Inflammatory macrophage (primary cell): ENCODE measurements around the gene CHRM1.

Experiments
- DNase-seq, 2 donors: peaks; one replicate each; pipeline ENCODE4 v3.0.0-alpha.2; 2020 to 2022

CHRM1 gene

DNA sequence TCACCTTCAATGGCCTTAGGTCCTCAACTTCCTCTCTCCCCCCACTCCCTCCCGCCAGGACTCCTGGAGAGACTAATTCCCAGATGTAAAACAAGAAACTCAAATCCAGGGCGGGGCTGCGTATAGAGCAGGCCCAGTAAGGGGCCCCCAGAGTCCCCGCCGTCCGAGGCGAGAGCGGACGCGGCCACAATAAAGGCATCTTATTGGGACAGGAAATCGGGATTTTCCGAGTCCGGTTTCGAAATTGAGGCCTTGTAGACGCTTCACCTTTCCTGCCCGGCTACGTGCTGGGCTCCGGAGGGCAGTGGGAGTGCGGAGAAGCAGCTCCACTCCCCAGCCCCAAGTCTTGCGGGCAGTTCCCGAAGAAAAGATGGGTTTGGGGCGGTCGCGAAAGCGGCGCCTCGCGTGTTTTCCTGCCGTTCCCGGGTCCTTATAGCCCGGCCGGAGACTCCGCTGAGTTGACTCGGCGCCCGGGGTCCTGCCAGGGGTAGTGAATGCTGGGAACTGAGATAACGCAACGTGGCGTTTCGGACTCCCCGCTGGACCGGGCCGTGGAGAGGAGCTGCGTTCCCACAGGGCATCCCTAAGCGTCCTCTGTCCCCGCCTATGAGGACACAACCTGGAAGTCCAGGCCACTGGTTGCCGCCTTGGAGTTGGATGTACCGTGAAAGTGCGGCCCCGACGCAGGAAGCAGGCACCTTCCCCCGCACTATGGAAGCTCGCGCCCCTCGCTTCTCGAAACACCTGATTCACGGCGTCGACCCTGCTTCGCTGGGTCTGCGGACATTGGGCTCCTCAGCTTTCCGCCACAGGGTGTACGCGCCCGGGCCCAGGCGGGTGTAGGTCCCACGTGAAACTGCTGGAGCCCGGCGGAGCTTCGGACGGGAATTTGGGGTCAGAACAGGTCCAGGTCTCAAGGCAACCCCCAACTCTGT, 4.8 kb upstream of the CHRM1 start:
- DNase-seq: no peak

GRCh38 chr11:62925308-62925707, 4.1 kb upstream of the CHRM1 start:
- no peak for DNase-seq

- DNase-seq: no peak
Observed at GRCh38 chr11:62923601-62924411, 2.6 kb upstream of the CHRM1 start.

GRCh38 chr11:62922653-62923431, 1.7 kb upstream of the CHRM1 start:
- no peak for DNase-seq

GRCh38 chr11:62922189-62922589, 1.0 kb upstream of the CHRM1 start:
- DNase-seq: no peak

DNA sequence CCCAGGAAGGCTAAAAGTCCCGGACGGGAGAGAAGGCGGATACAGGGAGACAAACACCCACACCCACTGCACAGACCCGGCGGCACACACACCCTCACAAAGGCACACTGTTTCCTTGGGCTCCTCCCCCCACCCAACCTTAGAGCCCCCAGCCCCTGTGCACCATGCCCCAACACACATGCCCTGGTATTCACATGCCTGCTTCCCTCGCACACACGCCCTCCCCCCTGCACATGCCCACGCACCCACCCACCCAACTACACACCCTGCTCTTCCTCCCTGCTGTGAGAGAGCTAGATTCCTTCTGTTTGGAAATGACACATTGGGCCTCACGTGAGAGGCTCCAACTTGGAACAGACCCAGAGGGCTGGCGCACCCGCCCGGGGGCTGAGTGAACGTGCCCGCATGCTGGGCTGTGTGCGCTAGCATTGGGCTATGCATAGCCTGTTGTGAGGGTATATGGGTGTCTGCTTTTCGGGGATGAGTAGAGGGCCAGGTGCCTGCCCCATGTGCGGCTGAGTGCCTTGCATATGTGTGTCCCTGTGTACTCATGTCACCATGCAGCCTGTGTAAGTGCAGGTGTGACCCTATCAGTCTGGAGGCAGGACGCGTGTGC, 518 bp upstream of the CHRM1 start:
- DNase-seq: no peak

GRCh38 chr11:62919898-62920640, 1.1 kb downstream of the CHRM1 start:
- no peak for DNase-seq

GRCh38 chr11:62919476-62919875, 1.7 kb downstream of the CHRM1 start:
- no peak for DNase-seq

- DNase-seq: no peak
Observed at GRCh38 chr11:62918531-62918930, 2.6 kb downstream of the CHRM1 start.

DNA sequence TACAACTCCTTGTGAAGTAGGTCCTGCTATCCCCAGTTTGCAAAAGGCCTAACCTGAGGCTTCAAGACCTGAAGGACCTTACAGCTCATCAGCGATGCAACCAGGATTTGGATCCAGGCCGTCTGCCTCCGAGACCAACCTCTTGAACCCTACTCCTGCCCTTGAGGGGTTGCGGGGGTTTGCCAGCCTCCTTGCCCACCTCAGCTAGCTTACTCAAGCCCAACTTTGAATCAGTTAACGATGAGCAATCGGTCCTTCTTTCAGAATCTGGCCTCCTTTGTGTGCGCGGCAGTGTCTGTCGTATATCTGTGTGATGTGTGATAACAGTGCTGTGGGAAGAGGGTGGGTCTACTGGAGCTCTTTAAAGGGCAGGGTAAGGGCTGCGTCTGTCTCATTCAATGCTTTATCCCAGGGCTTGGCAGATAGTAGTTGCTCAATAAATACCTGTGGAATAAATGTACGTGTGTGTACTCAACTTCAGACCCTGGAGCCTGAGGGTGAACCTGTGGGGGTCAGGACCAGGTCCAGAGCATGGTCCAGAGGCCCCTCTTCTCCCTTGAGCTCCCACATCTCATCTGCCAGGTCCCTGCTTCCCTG, 3.2 kb downstream of the CHRM1 start:
- no peak for DNase-seq

- DNase-seq: no peak
Observed at GRCh38 chr11:62914416-62914815, 6.7 kb downstream of the CHRM1 start.

GRCh38 chr11:62912268-62912667, 8.9 kb downstream of the CHRM1 start:
- no peak for DNase-seq

DNA sequence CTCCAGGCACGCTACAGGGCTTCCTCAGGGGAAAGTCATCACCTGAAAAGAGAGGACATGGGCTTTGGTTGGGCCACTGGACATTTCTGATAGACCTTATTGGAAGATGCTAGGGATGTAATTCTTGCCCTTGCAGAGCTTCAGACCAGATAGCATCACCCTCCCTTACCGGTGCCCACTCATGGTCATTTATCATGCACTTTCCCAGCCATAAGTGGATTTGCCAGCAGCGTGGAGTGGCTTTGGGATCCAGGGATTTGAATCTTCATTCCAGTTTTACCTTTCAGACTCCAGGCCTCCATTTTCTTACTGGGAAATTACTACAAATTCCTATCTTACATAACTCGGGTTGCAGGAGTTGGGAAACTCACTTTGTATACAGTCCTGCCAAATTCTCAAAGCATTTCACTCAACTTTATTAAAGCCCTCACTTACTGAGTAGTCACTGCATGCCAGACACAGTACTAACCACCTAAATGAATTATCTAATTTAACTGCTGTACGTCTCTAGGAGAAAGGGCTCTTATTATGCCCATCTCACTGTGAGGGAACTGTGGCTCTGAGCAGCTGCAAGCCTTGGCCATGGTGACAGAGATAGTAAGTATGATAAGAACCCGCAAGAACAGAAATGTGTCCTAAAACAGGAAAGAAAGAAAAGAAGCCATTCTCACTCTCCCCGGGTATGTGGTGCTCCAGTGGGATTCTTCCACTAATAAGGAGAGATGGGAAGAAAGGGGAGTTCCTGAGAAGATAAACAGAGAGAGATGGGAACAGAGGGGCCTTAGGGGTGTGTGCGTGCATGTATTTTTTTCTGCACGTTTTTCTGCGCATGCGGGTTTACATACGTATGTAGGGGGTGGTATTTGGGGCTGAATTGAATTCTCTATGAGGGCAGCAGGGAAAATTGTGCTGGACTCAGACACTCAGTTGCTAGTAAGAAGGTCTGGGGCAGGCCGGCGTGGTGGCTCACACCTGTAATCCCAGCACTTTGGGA, 9.7 kb downstream of the CHRM1 start:
- DNase-seq: no peak

- DNase-seq: no peak
Observed at GRCh38 chr11:62910141-62910882, 10.9 kb downstream of the CHRM1 start.

DNA sequence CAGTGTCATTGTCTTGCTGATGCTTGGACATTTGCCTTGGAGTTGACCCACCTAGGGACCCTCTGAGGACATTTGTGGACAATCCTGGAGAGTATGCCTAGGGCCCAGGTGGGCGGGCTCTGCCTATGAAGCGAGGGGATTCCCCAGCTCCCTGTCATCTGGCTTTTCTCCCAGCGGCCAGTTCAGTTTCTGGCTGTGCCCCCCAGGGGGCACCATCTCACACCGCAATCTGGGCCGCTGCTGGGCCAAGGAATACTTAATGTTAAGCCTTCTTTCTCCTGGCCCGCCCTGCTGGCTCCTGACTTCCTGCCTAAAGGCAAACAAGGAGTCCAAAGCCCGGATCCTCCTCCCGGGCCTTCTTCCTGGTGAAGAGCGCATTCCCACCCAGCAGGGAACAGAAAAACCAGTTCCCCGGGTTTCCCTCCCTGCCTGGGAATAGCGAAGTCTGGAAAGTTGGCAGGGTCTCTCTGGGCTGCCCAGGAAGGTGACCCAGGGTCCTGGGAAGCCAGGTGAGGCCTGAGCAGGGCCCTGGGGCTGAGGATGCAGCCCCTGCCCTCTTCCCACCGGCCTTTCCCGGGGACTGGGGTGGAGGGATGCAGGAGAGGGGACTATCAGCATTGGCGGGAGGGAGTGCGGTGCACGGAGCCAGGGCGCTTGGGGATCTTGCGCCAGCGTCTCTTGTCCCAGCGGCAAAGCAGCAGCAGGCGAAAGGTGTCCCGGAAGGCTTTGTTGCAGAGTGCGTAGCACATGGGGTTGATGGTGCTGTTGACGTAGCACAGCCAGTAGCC, 11.9 kb downstream of the CHRM1 start:
- peak; percentile 3 to 40 for DNase-seq

DNA sequence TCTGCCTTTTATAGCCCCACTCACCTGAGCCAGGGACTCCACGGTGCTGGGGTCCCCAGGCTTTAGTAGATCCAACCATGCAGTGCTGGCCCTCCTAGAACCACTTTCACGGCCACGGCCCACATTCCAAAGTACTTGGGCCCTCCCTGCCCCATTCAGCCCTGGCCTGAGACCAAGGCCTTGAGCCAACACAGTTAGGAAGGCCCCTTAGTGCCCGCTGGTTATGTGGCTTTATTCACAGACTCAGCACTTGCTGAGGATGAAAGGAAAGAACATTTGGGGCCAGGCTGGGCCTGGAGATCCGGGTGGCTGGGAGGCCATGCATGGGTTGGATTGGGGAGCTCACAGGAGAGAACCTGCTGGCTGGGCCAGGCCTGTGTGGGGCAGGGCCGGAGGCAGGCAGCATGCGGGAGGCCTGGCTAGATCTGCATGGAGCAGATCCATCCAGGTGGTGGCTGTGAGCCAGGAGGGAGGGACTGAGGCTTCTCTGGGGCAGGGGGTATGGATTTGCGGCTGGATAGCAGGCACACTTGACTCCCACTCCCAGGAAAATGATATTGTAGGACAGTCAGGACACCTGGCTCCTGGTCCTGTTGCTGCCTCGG, 12.6 kb downstream of the CHRM1 start:
- DNase-seq: no peak

- DNase-seq: peak; percentile 79 to 88
Observed at GRCh38 chr11:62905927-62906531, 15.1 kb downstream of the CHRM1 start.
